Measurements from ENCODE around the gene PBX1.

DNA sequence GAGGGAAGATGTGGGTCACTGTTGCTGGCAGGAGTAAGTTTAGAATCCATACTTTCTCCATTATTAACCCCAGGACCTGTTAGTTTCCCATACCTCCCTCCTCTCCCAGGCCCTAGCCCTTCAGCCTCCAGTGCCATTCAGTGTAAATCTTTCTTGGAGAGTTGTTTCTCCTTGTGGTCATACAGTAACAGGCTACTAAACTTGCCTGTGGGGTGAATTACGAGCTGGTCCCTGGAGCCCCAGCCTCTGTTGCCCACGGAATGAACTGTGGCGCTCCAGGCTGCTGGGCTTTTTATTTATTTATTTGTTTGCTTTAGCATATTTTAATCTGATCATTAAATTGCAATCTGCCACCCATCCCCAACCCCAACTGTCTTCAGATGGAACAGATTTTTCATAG is 305.2 kb downstream of the PBX1 start:
- TF ChIP-seq, protein P1, sequence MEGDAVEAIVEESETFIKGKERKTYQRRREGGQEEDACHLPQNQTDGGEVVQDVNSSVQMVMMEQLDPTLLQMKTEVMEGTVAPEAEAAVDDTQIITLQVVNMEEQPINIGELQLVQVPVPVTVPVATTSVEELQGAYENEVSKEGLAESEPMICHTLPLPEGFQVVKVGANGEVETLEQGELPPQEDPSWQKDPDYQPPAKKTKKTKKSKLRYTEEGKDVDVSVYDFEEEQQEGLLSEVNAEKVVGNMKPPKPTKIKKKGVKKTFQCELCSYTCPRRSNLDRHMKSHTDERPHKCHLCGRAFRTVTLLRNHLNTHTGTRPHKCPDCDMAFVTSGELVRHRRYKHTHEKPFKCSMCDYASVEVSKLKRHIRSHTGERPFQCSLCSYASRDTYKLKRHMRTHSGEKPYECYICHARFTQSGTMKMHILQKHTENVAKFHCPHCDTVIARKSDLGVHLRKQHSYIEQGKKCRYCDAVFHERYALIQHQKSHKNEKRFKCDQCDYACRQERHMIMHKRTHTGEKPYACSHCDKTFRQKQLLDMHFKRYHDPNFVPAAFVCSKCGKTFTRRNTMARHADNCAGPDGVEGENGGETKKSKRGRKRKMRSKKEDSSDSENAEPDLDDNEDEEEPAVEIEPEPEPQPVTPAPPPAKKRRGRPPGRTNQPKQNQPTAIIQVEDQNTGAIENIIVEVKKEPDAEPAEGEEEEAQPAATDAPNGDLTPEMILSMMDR (optimal IDR thresholded peaks at IDR 0.05 in 1 of 3, IDR thresholded peaks at IDR 0.05 in 1 of 3, conservative IDR thresholded peaks at IDR 0.05 in 1 of 3; ENCODE audit: extremely low read depth in 1 of 3, insufficient read depth in 2 of 3, low read length in 3 of 3): no peak
- TF ChIP-seq EZH2 (IDR thresholded peaks at IDR 0.05; ENCODE audit: low read length): no peak
